HepG2 (cell line): ENCODE results near the gene FOXN3.

Experiments used
- CENPX ChIP-seq: sonication (generic); formaldehyde crosslinking; IDR thresholded peaks from 2 replicates; pipeline ENCODE4 v1.9.0; 2021; ENCODE audit warnings: mild to moderate bottlenecking, missing genetic modification reagents, moderate library complexity
- CTCF ChIP-seq: sonication (generic); formaldehyde crosslinking; IDR thresholded peaks from 2 replicates; pipeline ENCODE4 v1.5.0; 2020; ENCODE audit warnings: mild to moderate bottlenecking, missing genetic modification reagents, moderate library complexity
- GTF2F1 ChIP-seq: fragments of 150-350 bp; IDR thresholded peaks from 2 replicates; pipeline ENCODE4 v1.6.1; 2014; ENCODE audit warnings: low read length
- HOXA7 ChIP-seq: sonication (generic); formaldehyde crosslinking; IDR thresholded peaks from 2 replicates; pipeline ENCODE4 v1.8.1; 2022; ENCODE audit warnings: mild to moderate bottlenecking, missing genetic modification reagents, moderate library complexity
- KLF13 ChIP-seq: sonication (generic); formaldehyde crosslinking; IDR thresholded peaks from 2 replicates; pipeline ENCODE4 v1.4.0; 2020; ENCODE audit warnings: mild to moderate bottlenecking, missing genetic modification reagents
- MTA3 ChIP-seq: sonication (generic); formaldehyde crosslinking; IDR thresholded peaks from 2 replicates; pipeline ENCODE4 v1.4.0; 2020; ENCODE audit warnings: missing genetic modification reagents
- POLR2A ChIP-seq, 2 experiments: IDR thresholded peaks; 2 replicates each; pipeline ENCODE4 v1.6.1; 2011; ENCODE audit warnings: low read depth in 2 of 2, low read length in 2 of 2, mild to moderate bottlenecking in 1 of 2, moderate library complexity in 1 of 2; ENCODE audit not compliant: insufficient read depth in 1 of 2
- POLR2G ChIP-seq: fragments of 200-400 bp; formaldehyde crosslinking; IDR thresholded peaks from 2 replicates; pipeline ENCODE4 v1.6.1; 2018; ENCODE audit warnings: mild to moderate bottlenecking, low read depth, low read length, moderate library complexity
- YY1 ChIP-seq: IDR thresholded peaks from 2 replicates; pipeline ENCODE4 v1.6.1; 2011; ENCODE audit warnings: low read length, low read depth, moderate library complexity, mild to moderate bottlenecking; ENCODE audit not compliant: insufficient read depth, insufficient replicate concordance
- ZNF362 ChIP-seq: sonication (generic); formaldehyde crosslinking; IDR thresholded peaks from 2 replicates; pipeline ENCODE4 v1.4.0; 2020; ENCODE audit warnings: missing genetic modification reagents, mild to moderate bottlenecking, borderline replicate concordance
- ZNF432 ChIP-seq: sonication (generic); formaldehyde crosslinking; IDR thresholded peaks from 2 replicates; pipeline ENCODE4 v1.5.0; 2020; ENCODE audit warnings: missing genetic modification reagents, mild to moderate bottlenecking, borderline replicate concordance

- TF ChIP-seq YY1: no peak
- TF ChIP-seq MTA3 (CRISPR knock-in tag): no peak
- TF ChIP-seq CENPX (CRISPR knock-in tag): no peak
- no peak for TF ChIP-seq CTCF
- no peak for TF ChIP-seq HOXA7 (CRISPR knock-in tag)
- no peak for TF ChIP-seq POLR2G
- no peak for TF ChIP-seq ZNF432 (CRISPR knock-in tag)
- no peak for TF ChIP-seq POLR2A (IDR thresholded peaks at IDR 0.05; ENCODE audit: insufficient read depth in 1 of 2, low read depth in 2 of 2, low read length in 2 of 2)
- TF ChIP-seq KLF13 (CRISPR knock-in tag): no peak
- no peak for TF ChIP-seq GTF2F1
- no peak for TF ChIP-seq ZNF362 (CRISPR knock-in tag)
These were observed 273.4 kb downstream of the FOXN3 start for GRCh38 chr14:89143595-89143994.
